CD4-positive, alpha-beta T cell treated with Interleukin-10 for 1 hour (primary cell): ENCODE measurements around the gene FAM217B.
"Not testable (repeated sequence)": the region's sequence is repeated elsewhere in the genome, so short reads cannot be mapped to it uniquely, and the experiment has no call there.

ENCODE experiments used
- DNase-seq: peaks from one replicate; pipeline ENCODE4 v3.0.0-alpha.2; 2020

FAM217B gene

DNA sequence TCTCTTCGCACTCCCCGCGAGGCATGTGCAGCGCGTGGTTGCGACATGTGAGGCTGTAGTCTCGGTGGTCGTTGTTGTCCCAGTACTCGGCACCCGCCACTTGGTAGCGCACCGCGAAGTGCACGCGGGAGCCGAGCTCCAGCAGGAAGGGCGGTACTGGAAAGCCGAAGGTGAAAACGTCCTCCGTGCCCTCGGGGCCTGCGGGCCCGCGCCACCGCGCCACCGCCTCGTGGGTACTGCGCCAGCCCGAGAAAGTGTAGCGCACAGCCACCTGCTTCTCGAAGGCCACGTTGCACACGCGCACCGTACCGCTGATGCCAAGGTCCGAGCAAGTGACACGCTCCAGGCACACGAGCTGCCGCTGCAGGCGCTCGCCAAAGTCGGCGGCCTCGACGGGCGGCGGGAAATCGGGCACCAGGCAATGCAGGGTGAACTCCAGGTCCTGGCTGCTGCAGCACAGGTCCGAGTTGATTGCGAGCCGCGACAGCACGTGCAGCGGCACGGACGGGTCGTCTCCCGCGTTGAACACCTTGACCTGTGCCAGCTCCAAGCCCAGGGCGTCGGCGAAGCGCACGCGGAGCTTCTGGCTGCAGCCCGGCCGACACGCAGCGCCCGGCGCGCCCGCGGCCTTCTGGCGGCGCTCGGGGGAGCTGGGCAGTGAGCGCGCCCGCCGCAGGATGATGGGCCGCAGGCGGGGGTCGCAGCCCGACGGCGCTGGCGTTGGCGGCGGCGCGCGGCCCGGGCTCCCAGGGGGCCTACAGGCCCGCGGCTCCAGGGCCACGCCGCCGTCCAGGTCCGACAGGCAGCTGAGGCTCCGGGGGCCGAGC is 924 bp upstream of the FAM217B start:
- no peak for DNase-seq

DNA sequence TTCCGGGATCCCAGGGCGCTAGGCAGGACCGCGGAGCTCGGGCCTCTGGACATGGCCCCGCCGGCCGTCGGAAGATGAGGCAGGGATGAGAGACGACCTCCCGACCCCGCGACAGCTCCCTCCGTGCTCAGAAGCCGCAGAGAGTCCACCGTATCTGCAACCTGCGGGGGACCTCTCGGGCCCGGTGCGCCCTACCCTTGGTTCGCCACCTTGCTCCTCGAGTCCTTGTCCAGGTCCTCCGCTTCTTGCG is 385 bp upstream of the FAM217B start:
- no peak for DNase-seq

DNA sequence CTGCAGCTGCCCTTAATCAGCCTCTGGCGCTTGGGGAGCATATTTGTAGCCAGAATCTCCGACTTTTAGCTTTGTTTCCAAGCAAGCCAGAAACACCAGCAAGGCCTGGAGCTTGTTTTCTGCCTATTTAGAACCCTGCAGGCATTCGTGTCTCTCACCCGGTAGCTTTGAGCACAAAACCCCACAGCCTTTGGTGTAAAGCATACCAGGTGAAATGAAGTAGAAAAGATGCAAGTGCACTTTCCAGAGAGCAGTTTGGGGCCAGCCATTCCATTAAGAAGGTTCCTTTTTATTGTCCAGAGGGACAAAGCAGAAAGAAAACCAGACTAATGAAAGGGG is 736 bp downstream of the FAM217B start:
- DNase-seq: no peak

DNA sequence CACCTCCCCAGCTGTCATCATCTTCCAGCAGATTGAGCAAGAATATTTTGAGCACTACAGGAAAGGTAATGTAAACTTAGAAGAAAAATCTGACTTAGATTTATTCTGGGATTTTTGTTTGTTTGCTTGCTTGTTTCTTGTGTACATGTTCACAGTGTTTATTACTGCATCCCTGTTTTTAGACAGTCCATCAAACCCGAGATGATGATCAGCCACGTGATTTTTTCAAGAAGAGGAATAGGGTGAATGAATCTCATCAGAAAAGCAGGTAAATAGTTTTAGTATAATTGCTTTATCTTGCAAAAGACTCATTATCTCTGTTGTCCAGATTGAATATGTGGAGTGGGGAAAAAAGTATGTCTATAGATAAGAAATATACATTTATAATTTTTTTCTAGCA is 2.1 kb downstream of the FAM217B start:
- no peak for DNase-seq

DNA sequence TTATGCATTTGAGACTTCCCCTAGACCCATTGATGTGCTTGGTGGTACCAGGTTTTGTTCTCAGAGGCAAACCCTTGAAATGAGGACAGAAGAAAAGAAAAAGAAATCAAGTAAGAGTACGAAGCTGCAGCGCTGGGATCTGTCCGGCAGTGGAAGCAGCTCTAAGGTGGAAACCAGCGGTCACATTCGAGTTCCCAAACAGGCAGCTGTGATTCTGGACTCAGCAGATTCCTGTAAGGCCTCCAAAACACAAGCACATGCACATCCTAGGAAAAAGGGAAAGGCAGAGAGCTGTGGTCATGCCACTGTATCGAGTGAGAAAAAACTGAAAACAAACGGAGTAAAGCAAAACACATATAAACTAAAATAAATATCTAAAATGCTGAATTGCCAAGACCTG is 4.5 kb downstream of the FAM217B start:
- no peak for DNase-seq

DNA sequence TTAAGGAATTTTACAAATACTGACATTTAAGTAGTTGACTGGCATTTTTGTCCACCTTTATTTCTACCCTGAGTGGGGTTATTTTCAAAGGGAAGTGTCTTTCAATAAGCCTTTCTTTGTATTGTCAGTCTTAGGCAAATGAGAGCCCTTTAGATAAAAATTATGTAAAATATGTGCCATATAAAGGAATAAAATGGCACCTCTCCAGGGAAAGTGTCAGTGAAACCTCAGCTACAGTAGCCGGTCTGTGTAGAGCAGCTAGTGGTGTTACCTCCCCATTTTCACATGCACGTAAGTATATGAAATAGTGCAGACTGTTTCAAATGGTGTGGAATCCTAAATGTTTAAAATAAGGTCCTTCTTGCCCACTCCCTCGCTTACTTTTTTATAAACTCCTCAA is 5.0 kb downstream of the FAM217B start:
- DNase-seq: no peak

DNA sequence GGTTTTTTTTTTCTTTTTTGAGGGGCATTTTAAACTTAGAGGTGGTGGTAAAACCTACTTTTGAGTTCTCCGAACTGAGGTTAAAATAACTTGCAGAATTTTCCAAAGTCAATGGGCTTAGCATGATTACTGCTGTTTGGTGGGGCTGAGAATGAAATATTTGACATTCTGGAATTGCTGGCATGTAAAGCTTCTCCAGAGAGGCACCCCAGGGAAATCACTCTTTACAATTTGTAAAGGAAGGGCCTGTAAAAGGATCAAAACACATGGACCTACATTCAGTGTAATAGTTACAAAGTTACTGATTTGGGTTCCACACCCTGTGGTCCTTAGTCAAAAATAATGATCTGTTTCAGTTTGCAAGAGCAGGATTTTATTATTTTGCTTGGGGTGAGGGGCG is 5.5 kb downstream of the FAM217B start:
- DNase-seq: no peak

DNA sequence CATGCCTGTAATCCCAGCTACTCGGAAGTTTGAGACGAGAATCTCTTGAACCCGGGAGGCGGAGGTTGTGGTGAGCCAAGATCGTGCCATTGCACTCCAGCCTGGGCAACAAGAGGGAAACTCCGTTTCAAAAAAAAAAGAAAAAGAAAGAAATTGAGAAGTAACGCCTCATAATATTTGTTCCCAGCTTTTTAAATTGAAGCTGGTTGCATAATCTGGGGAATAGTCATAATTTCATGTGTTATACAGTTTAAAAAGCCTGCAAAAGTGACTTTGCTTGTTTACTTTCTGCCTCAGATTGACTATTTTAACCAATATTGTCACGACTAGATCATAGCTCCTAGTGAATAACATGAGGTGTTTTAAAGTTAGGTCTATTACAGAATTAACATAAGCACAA is 7.2 kb downstream of the FAM217B start:
- DNase-seq: no peak

DNA sequence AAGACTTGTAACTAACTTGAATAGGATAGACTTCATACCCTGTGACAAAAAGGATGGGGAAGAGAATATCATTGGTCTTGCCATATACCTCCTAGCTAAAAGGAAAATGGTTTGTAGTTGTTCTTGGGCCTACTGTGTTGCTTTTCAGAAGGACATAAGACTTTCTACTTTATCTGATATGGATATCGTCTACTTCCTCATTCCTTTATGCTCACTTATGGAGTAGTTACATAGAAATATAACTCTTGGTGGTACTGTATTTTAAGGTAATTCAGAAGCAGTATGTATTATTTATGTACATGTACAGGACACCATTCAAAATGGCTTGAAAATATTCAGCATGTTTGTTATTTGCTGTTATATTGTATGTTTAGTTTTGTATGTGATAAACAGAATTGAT is 8.0 kb downstream of the FAM217B start:
- no peak for DNase-seq

DNA sequence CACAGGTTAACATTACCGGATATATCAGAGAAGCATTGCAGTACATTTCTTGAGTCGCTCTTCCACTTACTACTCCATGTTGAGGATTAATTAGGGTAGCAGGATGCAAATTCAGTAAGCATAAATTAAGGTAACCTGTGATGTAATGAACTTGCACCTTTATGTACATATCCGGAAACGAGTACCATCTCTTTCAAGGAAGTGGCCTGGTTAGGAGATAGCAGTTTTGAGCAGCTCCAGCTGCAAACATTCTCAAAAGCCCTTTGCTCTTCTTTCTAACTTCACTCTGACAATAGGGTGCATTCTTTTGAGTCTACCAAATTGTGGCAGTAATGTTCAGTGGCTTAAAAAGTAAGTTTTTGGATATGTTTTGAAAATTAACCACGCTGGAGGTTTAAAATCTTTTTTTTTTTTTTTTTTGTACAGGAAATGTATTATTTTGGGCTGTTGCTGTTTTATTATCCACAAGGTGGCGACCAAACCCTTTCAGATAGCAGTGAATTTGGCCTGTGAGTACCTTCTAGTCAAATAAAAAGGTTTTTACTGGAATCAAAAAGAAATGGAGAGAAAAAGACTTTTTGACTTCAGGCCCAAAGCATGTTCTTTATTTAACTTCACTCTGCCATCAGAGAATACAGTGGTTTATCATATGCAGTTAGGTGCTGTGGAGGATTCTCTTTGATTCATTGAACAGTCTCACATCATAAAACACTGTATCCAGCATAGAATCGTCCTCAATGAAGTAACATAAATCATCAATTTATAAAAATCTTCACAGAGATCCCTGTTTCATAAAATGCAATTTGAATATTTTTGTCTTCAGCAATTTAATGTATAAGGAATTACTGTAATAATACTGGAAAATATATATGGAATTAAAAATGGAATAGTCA is 8.9 kb downstream of the FAM217B start:
- peak; percentile 76 for DNase-seq

DNA sequence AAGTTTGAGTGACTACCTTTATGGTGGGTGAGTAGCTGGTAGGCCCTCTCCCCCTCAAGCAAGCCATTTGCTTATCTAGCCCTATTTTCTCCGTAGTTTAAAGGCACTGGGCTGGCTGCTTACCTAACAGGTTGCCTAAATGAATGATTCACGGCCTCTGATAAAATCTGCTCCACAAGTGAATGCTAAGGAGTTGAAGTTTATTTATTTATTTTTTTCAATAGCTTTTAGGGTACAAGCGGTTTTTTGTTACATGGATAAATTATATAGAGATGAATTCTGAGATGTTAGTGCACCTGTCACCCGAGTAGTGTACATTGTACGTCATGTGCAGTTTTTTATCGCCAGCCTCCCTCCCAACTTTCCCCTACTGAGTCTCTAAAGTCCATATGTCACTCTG is 9.7 kb downstream of the FAM217B start:
- no peak for DNase-seq

DNA sequence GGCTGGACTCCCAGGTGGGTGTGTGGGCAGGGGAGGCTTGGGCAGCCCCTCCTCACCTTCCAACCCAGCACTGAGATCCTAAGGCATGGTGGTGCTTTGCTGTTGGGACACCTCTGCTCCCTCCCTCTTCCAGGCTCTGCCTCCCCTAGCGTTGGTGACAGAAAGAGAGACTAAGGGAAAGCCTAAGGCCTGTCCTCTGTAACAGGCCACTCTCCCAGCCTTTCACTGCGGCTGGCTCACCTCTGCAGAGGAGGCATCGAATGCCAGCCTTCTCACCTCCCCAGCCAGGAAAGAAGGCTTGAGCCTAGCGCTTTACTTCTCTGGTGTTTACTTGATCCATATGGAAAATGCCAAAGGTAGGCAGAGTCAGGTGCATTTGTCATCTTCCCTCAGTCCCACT is 14.5 kb downstream of the FAM217B start:
- no peak for DNase-seq

DNA sequence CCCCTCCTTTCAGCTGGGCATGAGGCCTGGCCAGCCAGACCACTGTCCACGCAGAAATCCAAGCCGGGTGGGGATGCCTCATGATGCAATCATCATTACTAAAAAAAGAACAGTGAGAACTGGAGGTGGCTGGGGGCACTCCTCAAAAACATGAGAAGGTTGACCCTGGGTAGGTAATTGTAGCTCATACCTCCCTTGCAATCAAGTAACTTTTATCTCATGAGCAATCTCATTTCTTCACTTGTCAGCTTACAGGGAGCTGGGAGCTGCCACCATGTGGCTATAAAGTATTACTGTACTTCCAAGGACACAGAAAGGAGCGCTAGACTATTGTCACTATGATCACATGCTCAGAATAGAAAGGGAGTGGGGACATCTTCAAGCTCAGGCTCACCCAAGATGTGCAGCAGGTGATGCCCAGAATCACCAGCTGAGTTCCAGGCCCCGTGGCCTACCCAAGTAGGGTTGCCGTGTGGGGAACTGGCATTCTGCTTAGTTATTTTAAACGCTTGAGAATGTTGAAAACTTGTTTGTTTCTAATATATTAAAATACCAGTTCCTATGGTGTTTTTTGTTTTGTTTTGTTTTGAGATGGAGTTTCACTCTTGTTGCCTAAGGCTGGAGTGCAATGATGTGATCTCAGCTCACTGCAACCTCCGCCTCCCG is 15.1 kb downstream of the FAM217B start:
- DNase-seq: no peak

DNA sequence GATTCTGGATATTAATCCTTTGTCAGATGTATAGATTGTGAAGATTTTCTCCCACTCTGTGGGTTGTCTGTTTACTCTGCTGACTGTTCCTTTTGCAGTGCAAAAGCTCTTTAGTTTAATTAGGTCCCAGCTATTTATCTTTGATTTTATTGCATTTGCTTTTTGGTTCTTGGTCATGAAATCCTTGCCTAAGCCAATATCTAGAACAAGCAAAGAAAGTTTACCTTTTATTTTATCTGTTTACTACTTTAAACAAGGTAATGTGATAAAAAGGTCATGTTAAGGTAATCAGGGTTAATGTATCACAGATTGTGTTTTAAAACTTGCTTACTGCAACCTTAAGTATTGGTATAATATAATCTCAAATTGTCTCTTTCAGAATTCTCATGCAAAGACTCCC is 17.4 kb downstream of the FAM217B start:
- DNase-seq: not testable (repeated sequence)

DNA sequence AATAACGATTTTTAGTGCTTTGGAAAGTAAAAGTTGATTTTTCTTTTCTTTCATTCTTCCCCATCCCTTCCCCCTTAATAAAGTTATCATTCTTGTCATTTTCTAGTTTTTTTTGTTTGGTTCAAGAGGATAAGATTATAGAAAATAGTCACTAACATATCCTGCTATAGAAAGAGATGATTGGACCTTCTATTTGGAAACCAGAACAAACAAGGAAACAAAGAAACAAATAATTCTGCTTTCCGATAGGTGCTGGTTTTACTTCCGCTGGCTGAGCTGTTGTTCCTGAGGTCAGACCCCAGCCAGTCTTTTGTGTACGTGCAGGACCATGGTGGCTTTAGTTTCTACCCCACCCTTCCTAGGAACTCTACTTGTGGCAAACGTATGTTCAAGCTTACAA is 17.9 kb downstream of the FAM217B start, which contains the start of gene CDH26:
Gene CDH26 (plus strand): TSS at position 301 of the 400 bp plus-strand sequence. CDS start 304 bp downstream, outside the sequence.
- no peak for DNase-seq

DNA sequence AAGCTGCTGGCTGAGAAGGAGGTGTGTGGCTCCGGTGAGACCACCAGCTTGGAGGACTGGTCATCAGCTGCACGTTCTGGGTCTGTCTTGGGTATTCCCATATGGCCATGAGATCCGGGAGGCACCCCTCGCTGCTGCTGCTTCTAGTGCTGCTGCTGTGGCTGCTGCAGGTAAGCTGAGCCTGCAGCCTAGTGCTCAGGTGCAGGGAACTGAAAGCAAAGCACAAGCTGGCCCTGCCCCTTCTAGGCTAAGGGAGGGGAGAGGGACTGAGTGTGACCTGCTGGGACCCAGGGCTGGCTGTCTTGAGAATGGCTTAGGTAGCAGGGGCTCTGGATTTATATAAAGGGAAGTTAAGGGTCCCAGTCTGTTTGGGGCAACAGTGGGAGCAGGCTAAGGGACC is 18.4 kb downstream of the FAM217B start:
- no peak for DNase-seq

DNA sequence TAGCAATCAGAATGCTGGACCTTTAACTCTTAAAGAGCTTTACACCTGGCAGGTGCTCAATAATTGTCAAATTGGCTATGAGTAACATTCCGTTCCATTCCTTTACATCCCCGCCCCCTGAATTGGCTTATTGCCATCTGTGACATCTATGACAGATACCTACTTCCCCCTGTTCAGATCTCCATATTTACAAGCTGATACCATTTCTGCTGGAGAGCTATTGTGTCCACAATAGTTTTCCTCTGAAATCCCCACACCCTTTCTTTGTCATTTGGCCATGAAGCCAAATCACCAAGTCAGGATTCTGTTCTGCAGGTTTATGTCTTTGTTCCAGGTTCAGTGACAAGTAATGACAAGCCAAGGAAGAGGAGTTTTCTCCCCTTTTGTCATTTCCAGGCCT is 21.2 kb downstream of the FAM217B start:
- DNase-seq: no peak

DNA sequence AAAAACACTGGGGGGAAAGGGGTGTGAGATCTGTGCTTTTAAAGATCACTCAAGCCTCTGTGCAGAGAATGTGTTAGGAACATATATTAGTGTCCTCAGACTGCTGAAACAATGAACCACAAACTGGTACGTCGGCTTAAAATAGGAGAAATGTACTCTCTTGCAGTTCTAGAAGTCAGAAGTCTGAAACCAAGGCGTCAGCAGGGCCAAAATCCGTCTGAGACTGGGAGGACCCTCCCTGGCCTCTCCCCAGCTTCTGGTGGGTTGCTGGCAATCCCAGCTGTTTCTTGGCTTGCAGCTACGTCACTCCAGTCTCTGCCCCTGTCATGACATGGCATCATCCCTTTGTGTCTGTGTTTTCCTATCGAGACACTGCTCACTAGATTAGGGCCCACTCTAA is 22.0 kb downstream of the FAM217B start:
- DNase-seq: no peak

DNA sequence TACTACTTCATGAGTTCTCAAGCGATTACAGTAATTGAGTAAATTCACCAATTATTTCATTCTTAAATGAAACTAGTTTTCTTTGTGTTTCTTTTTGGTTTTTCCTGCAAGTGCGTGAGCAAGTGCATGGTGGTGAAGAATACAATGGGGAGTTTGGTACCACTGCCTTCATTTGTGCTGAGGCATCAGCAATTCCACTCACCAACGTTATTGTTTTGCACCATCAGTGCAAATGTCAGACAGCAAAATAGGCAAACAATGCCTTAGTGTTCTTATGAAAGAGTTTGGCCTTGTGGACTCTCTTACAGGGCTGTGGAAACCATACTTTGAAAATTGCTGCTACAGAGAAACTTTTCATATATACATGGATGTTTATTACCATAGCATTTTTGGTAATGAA is 26.2 kb downstream of the FAM217B start:
- no peak for DNase-seq

DNA sequence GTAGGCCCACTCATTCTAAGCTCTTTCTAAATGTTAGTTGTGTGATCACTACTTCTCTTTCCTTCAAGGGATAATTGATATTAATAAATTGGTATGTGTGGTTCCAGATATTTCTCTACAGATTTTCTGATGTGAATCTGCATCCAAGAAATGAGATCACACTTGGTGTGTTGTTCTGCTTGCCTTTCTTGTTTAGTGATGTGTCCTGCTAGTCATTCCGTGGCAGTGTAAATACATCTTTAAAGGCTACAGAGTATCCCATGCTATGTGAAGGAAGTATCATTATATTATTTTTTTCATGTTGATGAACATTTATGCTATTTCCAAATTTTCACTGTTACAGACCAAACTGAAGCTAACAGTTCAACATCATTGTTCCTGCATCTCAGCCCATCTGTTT is 31.2 kb downstream of the FAM217B start:
- no peak for DNase-seq

DNA sequence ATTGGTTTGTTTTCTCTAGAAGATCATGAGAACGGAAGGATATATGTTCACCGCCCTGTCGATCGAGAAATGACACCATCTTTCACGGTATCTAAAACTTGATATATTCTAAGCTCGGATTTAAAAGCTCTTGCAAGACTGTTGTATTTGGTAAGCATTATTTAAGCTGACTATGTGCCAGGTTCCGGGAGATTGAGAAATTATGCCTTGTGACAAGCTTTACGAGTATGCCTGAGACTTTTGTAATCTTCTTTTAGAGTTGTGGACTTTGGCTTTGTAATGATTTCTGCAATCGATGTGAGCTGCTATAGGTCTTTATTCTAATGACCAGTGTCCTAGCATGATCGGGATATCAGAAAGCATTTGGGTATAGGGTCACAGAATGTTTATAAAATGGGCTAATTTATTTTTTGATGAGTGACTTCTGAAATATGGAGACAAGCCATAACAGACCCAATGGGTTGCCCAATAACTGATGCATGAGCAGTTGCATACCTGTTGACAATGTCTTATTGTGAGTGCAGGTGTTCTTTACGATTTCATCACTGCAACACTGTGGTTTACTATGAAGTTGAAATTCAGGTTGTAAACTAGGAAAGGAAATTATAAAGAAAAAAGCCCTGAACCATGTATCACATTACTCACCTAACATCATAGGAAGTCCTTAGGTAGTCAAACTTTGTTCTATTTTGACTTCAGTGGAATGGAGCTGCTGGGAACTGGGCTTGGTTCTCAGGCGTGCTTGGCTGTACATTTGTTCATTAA is 32.0 kb downstream of the FAM217B start:
- DNase-seq: no peak

DNA sequence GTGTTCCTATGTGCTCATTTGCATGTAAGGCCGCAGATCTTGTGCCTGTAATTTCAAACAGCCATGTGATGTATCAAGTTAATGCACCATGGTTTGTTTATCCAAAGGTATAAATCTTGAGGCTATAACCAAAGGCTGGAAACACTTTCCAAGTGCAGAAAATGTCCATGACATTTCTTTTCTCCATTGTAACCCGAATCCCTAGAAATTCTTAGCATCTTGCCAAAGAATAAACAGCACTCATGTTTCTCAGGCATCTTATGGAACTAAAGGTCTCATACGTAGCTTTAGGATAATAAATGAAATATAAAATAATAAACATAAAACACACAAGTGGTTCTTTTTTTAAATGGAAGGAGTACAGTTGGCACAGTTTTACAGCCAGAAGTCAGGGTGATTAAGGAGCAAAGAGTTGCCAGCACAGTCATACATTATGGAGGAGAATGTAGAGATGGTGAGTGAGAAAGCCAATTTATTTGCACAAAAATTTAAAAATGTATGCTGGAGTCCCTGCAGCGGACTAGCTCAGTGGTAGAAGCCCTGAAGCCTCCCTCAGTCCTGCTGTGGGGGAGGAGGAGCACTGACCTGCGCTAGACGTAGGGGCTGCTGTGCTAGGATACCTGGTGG is 36.1 kb downstream of the FAM217B start:
- DNase-seq: no peak

DNA sequence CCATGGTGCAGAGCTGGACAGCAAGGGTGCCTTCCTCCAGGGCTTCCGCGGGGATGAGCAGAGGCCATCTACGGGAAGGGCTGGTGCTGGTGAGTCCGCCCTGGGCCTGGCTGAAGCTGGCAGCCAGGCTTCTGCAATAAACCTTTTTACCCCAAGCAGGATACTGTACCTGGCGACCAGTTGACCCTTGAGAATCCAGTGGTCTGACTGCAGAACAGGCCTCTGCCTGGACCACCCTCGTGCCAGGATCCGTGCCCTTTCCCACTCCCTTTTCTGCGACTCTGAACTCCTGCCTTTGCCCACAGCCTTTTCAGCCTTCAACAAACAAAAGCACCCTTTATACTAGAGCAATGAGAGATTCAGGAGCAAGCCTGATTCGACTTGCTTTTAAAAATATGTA is 36.9 kb downstream of the FAM217B start:
- no peak for DNase-seq
